Neural cell (in vitro differentiated cells): ENCODE data around the gene CENPN. TPM values are rescaled to one million over a fixed set of nuclear protein-coding genes. Genes with fewer than 3 reads are reported as not detected.

Source experiments
- H2AFZ ChIP-seq: fragments of 200-600, 300-800 bp; sonication (generic), shearing (Covaris generic); 2 replicates; pipeline ENCODE4 v1.6.0; 2014; ENCODE audit warnings: low read depth, mild to moderate bottlenecking, antibody characterized with exemption, low read length, moderate library complexity
- H3F3A ChIP-seq: fragments of 200-600 bp; shearing (Covaris generic); 2 replicates; pipeline ENCODE4 v1.6.1; 2016; ENCODE audit warnings: mild to moderate bottlenecking, moderate library complexity, mixed read lengths, antibody characterized with exemption, low read length; ENCODE audit not compliant: insufficient read depth, poor library complexity, severe bottlenecking
- H3K27ac ChIP-seq: fragments of 200-600, 300-800 bp; sonication (generic), shearing (Covaris generic); 2 replicates; pipeline ENCODE4 v1.5.1; 2014; ENCODE audit warnings: mild to moderate bottlenecking, low read length, moderate library complexity
- H3K27me3 ChIP-seq: fragments of 300-800, 200-600 bp; sonication (generic), shearing (Covaris generic); 2 replicates; pipeline ENCODE4 v1.6.0; 2014; ENCODE audit warnings: mild to moderate bottlenecking, low read depth, low read length, moderate library complexity; ENCODE audit not compliant: insufficient read depth
- H3K36me3 ChIP-seq: fragments of 300-800, 200-600 bp; sonication (generic), shearing (Covaris generic); 2 replicates; pipeline ENCODE4 v1.5.1; 2014; ENCODE audit warnings: mild to moderate bottlenecking, antibody characterized with exemption, low read length, moderate library complexity; ENCODE audit not compliant: insufficient read depth
- H3K4me2 ChIP-seq: fragments of 300-800, 200-600 bp; sonication (generic), shearing (Covaris generic); 2 replicates; pipeline ENCODE4 v1.6.0; 2014; ENCODE audit warnings: mild to moderate bottlenecking, low read length
- H3K4me3 ChIP-seq: fragments of 300-800, 200-600 bp; sonication (generic), shearing (Covaris generic); 2 replicates; pipeline ENCODE4 v1.5.1; 2014; ENCODE audit warnings: mild to moderate bottlenecking, low read length, moderate library complexity
- H3K79me2 ChIP-seq: fragments of 200-600 bp; shearing (Covaris generic); replicated peaks from 2 replicates; pipeline ENCODE4 v1.6.0; 2014; ENCODE audit warnings: mild to moderate bottlenecking, low read length, moderate library complexity; ENCODE audit not compliant: insufficient read depth
- H3K9ac ChIP-seq: fragments of 300-800, 200-600 bp; sonication (generic), shearing (Covaris generic); 2 replicates; pipeline ENCODE4 v1.6.1; 2016; ENCODE audit warnings: mild to moderate bottlenecking, low read length, mixed read lengths
- H3K9me2 ChIP-seq: fragments of 200-600 bp; shearing (Covaris generic); 2 replicates; pipeline ENCODE4 v1.6.1; 2016; ENCODE audit warnings: mild to moderate bottlenecking, low read length, mixed read lengths; ENCODE audit not compliant: insufficient read depth
- H3K9me3 ChIP-seq: fragments of 200-600, 300-800 bp; sonication (generic), shearing (Covaris generic); 2 replicates; pipeline ENCODE4 v1.6.1; 2016; ENCODE audit warnings: mild to moderate bottlenecking, mixed run types, low read length, moderate library complexity, mixed read lengths
- H4K20me1 ChIP-seq: fragments of 200-600 bp; shearing (Covaris generic); 2 replicates; pipeline ENCODE4 v1.6.1; 2016; ENCODE audit warnings: mild to moderate bottlenecking, mixed run types; ENCODE audit not compliant: insufficient read depth
- CTCF ChIP-seq: fragments of 450-650 bp; IDR thresholded peaks from 2 replicates; pipeline ENCODE4 v1.5.1; 2014; ENCODE audit warnings: antibody characterized with exemption, mild to moderate bottlenecking, moderate library complexity; ENCODE audit not compliant: poor library complexity, severe bottlenecking
- EP300 ChIP-seq: fragments of 450-650 bp; conservative IDR thresholded peaks from 2 replicates; pipeline ENCODE4 v1.6.1; 2014; ENCODE audit warnings: antibody characterized with exemption, mild to moderate bottlenecking, moderate library complexity; ENCODE audit not compliant: poor library complexity, severe bottlenecking
- EZH2 ChIP-seq: fragments of 200-600, 300-800 bp; shearing (Covaris generic), sonication (generic); IDR thresholded peaks from 2 replicates; pipeline ENCODE4 v1.6.1; 2014; ENCODE audit warnings: antibody characterized with exemption, low read length, borderline replicate concordance, mild to moderate bottlenecking; ENCODE audit not compliant: insufficient read depth, poor library complexity, severe bottlenecking
- MXI1 ChIP-seq: fragments of 450-650 bp; conservative IDR thresholded peaks from 2 replicates; pipeline ENCODE4 v1.6.1; 2014; ENCODE audit warnings: antibody characterized with exemption, mild to moderate bottlenecking; ENCODE audit not compliant: poor library complexity, severe bottlenecking
- POLR2AphosphoS5 ChIP-seq: IDR thresholded peaks from 2 replicates; pipeline ENCODE4 v1.6.1; 2012
- RAD21 ChIP-seq: fragments of 450-650 bp; conservative IDR thresholded peaks from 2 replicates; pipeline ENCODE4 v1.6.1; 2014; ENCODE audit warnings: antibody characterized with exemption, mild to moderate bottlenecking, moderate library complexity
- REST ChIP-seq: IDR thresholded peaks from 2 replicates; pipeline ENCODE4 v1.6.1; 2012; ENCODE audit warnings: borderline replicate concordance
- SMC3 ChIP-seq: fragments of 450-650 bp; conservative IDR thresholded peaks from 2 replicates; pipeline ENCODE4 v1.6.1; 2014; ENCODE audit warnings: antibody characterized with exemption, mild to moderate bottlenecking, moderate library complexity; ENCODE audit not compliant: poor library complexity
- TAF1 ChIP-seq: IDR thresholded peaks from 2 replicates; pipeline ENCODE4 v1.6.1; 2012; ENCODE audit warnings: low read depth
- polyA plus RNA-seq: library from polyadenylated mRNA; depleted of rRNA; stranded (reverse); fragments of >200 nt; gene quantifications from 2 replicates; pipeline ENCODE4 v1.2.3, GENCODE V29; 2014

Gene CENPN
- polyA plus RNA-seq, 1 donor from 2014 or later: 1.9 TPM

- H3K9ac ChIP-seq: no peak overlapping the region
- no peaks in the 10 kb centered on the region for H3K36me3 ChIP-seq
- TF ChIP-seq MXI1: no peak
- TF ChIP-seq SMC3: no peak
- TF ChIP-seq CTCF: no peak
- no peak for TF ChIP-seq EP300
- TF ChIP-seq TAF1: no peak
- TF ChIP-seq RAD21: no peak
- no peak for TF ChIP-seq REST
- H3K27ac ChIP-seq: no peak overlapping the region
- H3K4me3 ChIP-seq: no peak overlapping the region
- H4K20me1 ChIP-seq: no peaks in the 10 kb centered on the region
- no peaks in the 10 kb centered on the region for H3F3A ChIP-seq
- no peaks in the 10 kb centered on the region for H3K9me3 ChIP-seq
- no peak overlapping the region for H3K4me2 ChIP-seq
- no peak overlapping the region for H2AFZ ChIP-seq
- no peaks in the 10 kb centered on the region for H3K9me2 ChIP-seq
- no peaks in the 10 kb centered on the region for H3K27me3 ChIP-seq
- H3K79me2 ChIP-seq: peaks cover 58% of the 10 kb centered on the region
These were observed 6.1 kb upstream of the CENPN start for GRCh38 chr16:81000873-81001272.

GRCh38 chr16:81001330-81001729 is 5.7 kb upstream of the CENPN start:
- Histone ChIP-seq H4K20me1 (no peaks in the 10 kb centered on the region), H3K27ac (no peak overlapping the region), H3K9ac (no peak overlapping the region), H3F3A (no peaks in the 10 kb centered on the region), H3K27me3 (no peaks in the 10 kb centered on the region), H3K4me2 (no peak overlapping the region), H3K9me2 (no peaks in the 10 kb centered on the region), H2AFZ (no peak overlapping the region), H3K79me2 (peaks cover 61% of the 10 kb centered on the region), H3K9me3 (no peaks in the 10 kb centered on the region), H3K36me3 (no peaks in the 10 kb centered on the region), H3K4me3 (no peak overlapping the region)
- TF ChIP-seq EZH2: no peak
- TF ChIP-seq RAD21: no peak
- no peak for TF ChIP-seq MXI1
- TF ChIP-seq SMC3: no peak
- TF ChIP-seq POLR2AphosphoS5: no peak
- TF ChIP-seq EP300: no peak
- no peak for TF ChIP-seq REST
- no peak for TF ChIP-seq CTCF
- no peak for TF ChIP-seq TAF1
